HEK293T (cell line): ENCODE data around the gene PCED1B.

ENCODE experiments used
- CTCF ChIA-PET: fragments of 350-600 bp; formaldehyde crosslinking; extraction: SDS; loops from one replicate; lab custom pipeline; 2021; ENCODE audit warnings: antibody characterized with exemption, inconsistent platforms; lab: Yijun Ruan, JAX
- POLR2A ChIA-PET: fragments of 350-600 bp; formaldehyde crosslinking; extraction: SDS; loops from one replicate; lab custom pipeline; 2020; ENCODE audit warnings: antibody characterized with exemption, inconsistent platforms; lab: Yijun Ruan, JAX
- DNase-seq: peaks from one replicate; pipeline ENCODE4 v3.0.0; 2012; ENCODE audit warnings: mixed read lengths; ENCODE audit errors: extremely low spot score
- ARNT ChIP-seq: fragments of 450-650 bp; IDR thresholded peaks from 2 replicates; pipeline ENCODE4 v1.6.1; 2017; ENCODE audit warnings: mild to moderate bottlenecking
- BHLHE40 ChIP-seq: fragments of 450-650 bp; IDR thresholded peaks from 2 replicates; pipeline ENCODE4 v1.6.1; 2016; ENCODE audit warnings: mild to moderate bottlenecking, moderate library complexity, borderline replicate concordance
- CTBP1 ChIP-seq: fragments of 450-650 bp; IDR thresholded peaks from 2 replicates; pipeline ENCODE4 v1.6.1; 2016; ENCODE audit warnings: borderline replicate concordance
- ELF4 ChIP-seq: fragments of 450-650 bp; IDR thresholded peaks from 2 replicates; pipeline ENCODE4 v1.6.1; 2017; ENCODE audit warnings: antibody characterized with exemption
- FOXA1 ChIP-seq: fragments of 450-650 bp; IDR thresholded peaks from 2 replicates; pipeline ENCODE4 v1.6.1; 2016; ENCODE audit warnings: mild to moderate bottlenecking
- FOXK2 ChIP-seq: fragments of 450-650 bp; IDR thresholded peaks from 2 replicates; pipeline ENCODE4 v1.6.1; 2016; ENCODE audit warnings: mild to moderate bottlenecking
- FOXM1 ChIP-seq: fragments of 450-650 bp; IDR thresholded peaks from 2 replicates; pipeline ENCODE4 v1.6.1; 2017; ENCODE audit warnings: mild to moderate bottlenecking, borderline replicate concordance
- HDGF ChIP-seq: fragments of 450-650 bp; IDR thresholded peaks from 2 replicates; pipeline ENCODE4 v1.6.1; 2017; ENCODE audit warnings: antibody characterized with exemption, borderline replicate concordance
- L3MBTL2 ChIP-seq: fragments of 450-650 bp; conservative IDR thresholded peaks from 2 replicates; pipeline ENCODE4 v1.6.1; 2016; ENCODE audit warnings: mild to moderate bottlenecking
- LEF1 ChIP-seq: fragments of 450-650 bp; IDR thresholded peaks from 2 replicates; pipeline ENCODE4 v1.6.1; 2017; ENCODE audit warnings: mild to moderate bottlenecking, borderline replicate concordance
- NFRKB ChIP-seq: fragments of 450-650 bp; IDR thresholded peaks from 2 replicates; pipeline ENCODE4 v1.6.1; 2016; ENCODE audit warnings: mild to moderate bottlenecking, moderate library complexity
- SP1 ChIP-seq: fragments of 450-650 bp; IDR thresholded peaks from 2 replicates; pipeline ENCODE4 v1.6.1; 2017
- SUZ12 ChIP-seq: fragments of 450-650 bp; IDR thresholded peaks from 2 replicates; pipeline ENCODE4 v1.6.1; 2016; ENCODE audit warnings: mild to moderate bottlenecking
- TARDBP ChIP-seq: fragments of 450-650 bp; IDR thresholded peaks from 2 replicates; pipeline ENCODE4 v1.6.1; 2016
- ZNF384 ChIP-seq: fragments of 450-650 bp; IDR thresholded peaks from 2 replicates; pipeline ENCODE4 v1.6.1; 2016
- TF ChIP-seq, protein P1 (sequence below): fragments of 450-650 bp; IDR thresholded peaks from 2 replicates; pipeline ENCODE4 v1.6.1; 2016

PCED1B gene

DNA sequence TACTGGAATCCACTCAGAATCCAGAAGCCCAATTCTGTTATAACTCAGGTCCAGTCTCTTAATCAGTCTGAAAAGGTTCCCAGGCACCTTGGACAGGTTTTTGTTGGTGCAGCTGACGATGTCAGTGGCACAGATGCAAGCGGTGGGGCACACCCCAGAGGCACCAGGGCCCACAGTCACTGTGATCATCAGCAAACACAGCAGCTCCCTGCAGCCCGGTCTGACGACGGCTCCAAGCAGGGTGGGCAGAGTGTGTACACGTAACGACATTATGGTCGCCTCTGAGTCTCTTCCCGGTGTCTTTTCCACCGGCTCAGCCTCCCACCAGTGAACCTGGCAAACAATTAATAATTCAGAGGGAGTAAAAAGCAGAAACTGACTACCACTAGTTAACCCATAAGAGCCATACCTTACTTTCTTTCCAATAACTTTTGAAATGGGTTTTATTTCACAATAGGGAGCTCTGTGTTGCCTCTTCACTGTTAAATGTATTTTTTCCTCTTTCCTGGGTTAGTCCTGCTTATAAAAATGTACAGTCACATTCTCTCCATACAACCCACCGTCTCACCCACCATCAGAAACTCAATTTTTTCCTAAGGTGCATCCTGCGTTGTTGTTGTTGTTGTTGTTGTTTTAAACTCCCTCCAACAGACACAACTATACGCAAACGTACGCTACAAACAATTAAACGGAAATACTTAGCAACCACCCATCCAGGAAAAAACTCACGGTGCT, 521 bp upstream of the PCED1B start:
- peak; percentile 17 for DNase-seq
- ChIA-PET CTCF (interaction anchor here (0.8 to 1.1 kb wide), 3 partner anchors 7 to 9 kb away, joined by 3 to 4 read pairs (median 3); no protein-coding TSS in a partner anchor), POLR2A (interaction anchor here (1.3 kb wide), 1 partner anchor 10 kb away, joined by 7 read pairs; no protein-coding TSS in a partner anchor)
- no peak for TF ChIP-seq L3MBTL2
- TF ChIP-seq ZNF384 = no peak
- no peak for TF ChIP-seq FOXA1
- TF ChIP-seq SUZ12 = no peak
- TF ChIP-seq LEF1 = no peak
- TF ChIP-seq HDGF = no peak
- TF ChIP-seq ELF4 = no peak
- no peak for TF ChIP-seq SP1
- no peak for TF ChIP-seq NFRKB
- no peak for TF ChIP-seq TARDBP

DNA sequence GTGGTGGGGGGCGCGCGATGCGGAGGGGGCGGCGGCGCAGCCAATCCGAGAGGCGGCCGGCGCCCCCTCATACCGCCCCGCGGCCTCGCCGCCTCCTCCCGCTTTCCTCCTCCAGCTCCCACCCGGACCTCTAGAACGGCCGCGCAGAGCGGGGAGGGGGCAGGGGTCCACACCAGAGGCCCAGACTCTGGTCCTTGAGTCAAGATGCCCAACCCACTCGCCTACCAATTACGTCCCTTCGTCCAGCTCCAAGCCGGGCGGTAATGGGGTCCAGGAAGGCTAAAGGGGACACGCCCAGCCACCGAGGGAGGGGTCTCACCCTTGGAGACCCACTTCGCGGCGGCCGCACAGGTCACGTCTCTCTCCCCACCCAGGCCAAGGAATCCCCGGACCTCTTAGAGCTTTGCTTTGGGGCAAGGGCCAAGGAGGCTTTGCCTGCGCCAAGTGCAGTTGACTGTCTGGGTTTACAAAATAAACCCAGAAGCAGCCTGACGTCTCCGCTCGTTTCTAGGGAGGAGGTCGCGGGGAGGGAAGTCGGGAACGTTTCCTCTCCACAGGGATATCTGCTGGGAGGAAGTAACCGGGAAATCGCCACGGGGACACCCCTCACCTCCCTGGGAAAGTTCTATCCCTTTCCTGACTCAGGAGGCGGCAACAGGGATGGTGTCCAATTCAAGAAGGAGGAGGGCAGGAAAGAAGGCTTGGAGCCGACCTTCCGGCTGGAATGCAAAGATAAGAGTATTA, 732 bp downstream of the PCED1B start:
- POLR2A ChIA-PET = interaction anchor here (1.3 kb wide), 1 partner anchor 12 kb away, joined by 7 read pairs; no protein-coding TSS in a partner anchor
- DNase-seq = peak; percentile 35
- TF ChIP-seq, protein P1, sequence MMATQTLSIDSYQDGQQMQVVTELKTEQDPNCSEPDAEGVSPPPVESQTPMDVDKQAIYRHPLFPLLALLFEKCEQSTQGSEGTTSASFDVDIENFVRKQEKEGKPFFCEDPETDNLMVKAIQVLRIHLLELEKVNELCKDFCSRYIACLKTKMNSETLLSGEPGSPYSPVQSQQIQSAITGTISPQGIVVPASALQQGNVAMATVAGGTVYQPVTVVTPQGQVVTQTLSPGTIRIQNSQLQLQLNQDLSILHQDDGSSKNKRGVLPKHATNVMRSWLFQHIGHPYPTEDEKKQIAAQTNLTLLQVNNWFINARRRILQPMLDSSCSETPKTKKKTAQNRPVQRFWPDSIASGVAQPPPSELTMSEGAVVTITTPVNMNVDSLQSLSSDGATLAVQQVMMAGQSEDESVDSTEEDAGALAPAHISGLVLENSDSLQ = no peak
- TF ChIP-seq ARNT (no peak), CTBP1 (no peak), FOXA1 (no peak), LEF1 (no peak), ELF4 (no peak), ZNF384 (no peak), NFRKB (no peak), TARDBP (no peak), FOXK2 (no peak), HDGF (no peak), L3MBTL2 (no peak), BHLHE40 (no peak), FOXM1 (no peak)
- CTCF ChIA-PET = interaction anchor here (0.6 to 1.1 kb wide), 4 partner anchors 9 to 1109 kb away, joined by 3 to 4 read pairs (median 3); no protein-coding TSS in a partner anchor

DNA sequence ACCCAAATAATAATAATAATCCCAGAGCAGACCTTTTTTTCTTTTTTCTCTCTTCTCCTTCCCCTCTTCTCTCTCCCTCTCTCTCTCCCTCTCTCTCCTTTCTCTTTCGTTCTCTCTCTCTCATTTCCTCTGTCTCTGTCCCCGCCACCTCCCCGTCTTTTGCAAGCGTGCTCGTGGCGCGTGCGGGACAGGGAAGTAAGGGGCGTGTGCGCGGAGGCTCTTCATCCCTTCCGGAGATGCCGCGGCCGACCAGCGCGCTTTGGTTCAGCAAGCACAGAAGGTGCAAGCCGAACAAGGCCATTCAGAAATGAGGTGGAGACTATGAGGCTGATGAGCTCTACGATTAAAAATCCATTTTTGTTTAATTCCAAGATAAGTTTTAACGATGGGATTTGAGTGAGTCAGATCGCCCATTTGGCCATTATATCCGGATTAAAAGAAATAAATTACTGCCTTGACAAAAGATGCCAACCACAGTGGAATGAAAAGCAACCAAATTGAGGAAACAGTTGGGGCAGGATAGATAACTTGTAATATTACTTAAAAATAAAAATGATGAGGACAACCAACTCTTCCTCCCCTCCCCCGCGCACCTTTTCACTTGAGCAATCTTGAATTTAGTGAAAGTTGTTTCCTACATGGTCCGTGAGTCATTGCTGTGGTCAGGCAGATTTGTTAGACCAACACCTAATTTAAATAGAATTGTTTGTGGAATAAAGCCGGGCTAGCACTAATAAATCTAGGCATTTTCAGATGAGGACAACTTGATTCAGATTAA, 1.5 kb downstream of the PCED1B start:
- ChIA-PET POLR2A (no interaction called here), CTCF (interaction anchor here (0.6 kb wide), 1 partner anchor 624 kb away, joined by 3 read pairs; no protein-coding TSS in a partner anchor)
- TF ChIP-seq FOXK2 (no peak), FOXA1 (no peak), NFRKB (no peak), ELF4 (no peak), BHLHE40 (no peak), L3MBTL2 (no peak), HDGF (no peak), FOXM1 (no peak), SP1 (no peak), ARNT (no peak), LEF1 (no peak), TARDBP (no peak), CTBP1 (no peak), ZNF384 (no peak), SUZ12 (no peak)
- TF ChIP-seq, protein P1 = no peak
- DNase-seq = peak; percentile 26

DNA sequence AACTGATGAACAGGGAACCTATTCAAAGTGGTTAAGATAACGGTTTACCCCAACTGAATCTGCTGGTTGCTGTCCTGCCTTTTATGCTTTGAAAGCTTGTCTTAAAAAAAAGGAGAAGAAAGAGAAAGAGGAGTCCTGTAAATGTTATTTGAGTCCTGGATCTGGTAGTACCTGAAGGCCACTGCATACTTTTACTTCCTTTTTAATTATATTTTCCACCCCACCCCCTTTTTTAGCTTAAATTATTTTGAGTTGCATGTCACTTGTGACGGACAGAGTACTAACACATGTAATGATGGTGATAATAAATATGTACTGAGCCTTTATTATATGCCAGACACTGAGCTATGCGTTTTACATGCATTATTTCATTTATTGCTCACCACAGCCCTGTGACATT, 2.9 kb downstream of the PCED1B start:
- no peak for DNase-seq
- ChIA-PET POLR2A (no interaction called here), CTCF (no interaction called here)
- no peak for TF ChIP-seq LEF1
- TF ChIP-seq SP1 = no peak
- TF ChIP-seq ELF4 = no peak
- no peak for TF ChIP-seq ZNF384
- TF ChIP-seq SUZ12 = no peak
- TF ChIP-seq FOXA1 = no peak

DNA sequence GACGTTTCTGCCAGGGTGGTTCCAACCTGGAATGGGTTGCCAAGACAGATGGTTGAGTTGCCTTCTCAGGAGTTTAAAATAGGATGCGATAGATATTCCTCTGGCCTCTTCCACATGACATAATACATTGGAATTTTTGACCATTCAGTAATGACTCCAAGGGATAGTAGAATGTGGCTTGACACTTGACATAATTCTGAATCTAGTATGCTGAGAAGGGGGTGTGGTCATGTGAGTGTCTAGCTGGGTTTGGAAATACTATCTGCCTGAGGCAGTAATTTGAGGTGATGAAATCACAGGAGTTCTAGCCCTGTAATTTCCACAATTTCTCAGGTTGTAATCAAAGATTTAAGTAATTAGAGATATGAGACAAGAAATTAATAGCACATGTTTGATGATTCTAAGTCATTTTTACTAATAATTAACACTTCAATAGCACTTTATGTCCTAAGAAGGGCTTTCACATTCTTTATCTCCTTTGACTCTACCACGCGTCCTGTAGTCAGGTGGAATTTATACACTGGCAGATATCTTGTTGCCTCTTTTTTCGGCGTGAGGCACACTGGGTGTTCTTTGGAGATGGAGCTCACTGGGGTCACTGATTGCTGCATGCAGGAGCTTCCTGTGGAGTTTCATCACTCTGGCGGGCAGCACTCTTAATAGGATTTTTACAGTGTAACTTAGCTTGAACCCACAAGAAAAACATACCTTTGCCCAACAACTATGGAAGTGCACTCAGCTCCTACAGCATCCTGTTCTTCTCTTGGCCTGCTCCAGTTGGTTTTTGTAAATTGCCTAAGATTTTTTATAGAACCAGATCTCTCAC, 3.6 kb downstream of the PCED1B start:
- TF ChIP-seq BHLHE40 (no peak), CTBP1 (no peak), FOXA1 (no peak)
- ChIA-PET POLR2A (no interaction called here), CTCF (no interaction called here)
- no peak for DNase-seq
